ENCODE data around the gene ASTN2.

ASTN2 gene

DNA sequence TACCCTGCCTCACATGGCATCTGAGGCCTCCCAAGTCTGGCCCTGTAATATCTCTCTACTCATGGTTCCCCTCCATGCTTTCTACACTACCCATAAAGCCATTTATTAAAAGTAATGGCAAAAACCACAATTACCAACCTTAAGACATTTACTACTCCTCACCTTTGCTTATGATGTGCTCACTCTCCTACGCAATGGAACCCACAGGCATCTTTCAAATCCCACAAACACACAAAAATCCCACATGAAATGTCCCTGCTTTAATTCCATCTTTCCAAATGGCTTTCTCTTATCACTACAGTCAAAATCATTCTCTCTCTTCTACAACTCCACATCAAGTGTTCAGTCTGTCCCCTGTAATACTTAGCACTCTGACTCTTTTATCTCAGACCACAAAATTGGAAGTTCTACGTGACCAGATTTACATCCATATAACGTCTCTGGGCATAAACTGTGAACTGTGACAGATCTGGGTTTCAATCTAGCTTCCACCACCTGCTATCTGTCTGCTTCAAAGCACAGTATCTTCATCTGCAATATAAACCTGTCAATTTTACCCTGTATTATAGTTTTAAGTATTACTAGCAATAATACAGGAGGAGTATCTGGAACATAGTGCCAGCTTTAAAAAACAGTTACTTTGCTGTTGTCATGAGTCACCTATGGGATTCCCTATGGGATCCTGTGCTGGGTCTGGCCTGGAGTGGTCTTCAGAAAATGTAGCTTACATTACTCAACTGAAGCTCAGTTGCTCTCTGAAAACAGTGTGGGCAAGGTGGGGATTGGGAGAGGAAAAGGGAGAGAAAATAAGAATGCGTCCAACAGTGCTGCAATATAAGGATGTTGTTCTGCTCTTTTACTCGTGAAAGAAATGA is 864.8 kb downstream of the ASTN2 start:
- no peak overlapping the region for H3K14ac ChIP-seq (ENCODE audit: low read length)
- H2AK5ac ChIP-seq (ENCODE audit: low read depth, low read length): no peak overlapping the region
- peaks cover 2% of the 10 kb centered on the region for H3K79me1 ChIP-seq (ENCODE audit: low read depth, low read length)
- no peak overlapping the region for H2AFZ ChIP-seq (ENCODE audit: low read length)
- no peaks in the 10 kb centered on the region for H3K27me3 ChIP-seq (ENCODE audit: control insufficient read depth in 3 of 3, insufficient read depth in 3 of 3, low read depth in 1 of 3, low read length in 3 of 3)
- no peak overlapping the region for H2BK120ac ChIP-seq (ENCODE audit: low read depth, low read length)
- H3K18ac ChIP-seq (ENCODE audit: low read length): no peak overlapping the region
- no peak overlapping the region for H3K27ac ChIP-seq (replicated peaks; ENCODE audit: low read length)
- no peak overlapping the region for H3K4me2 ChIP-seq (ENCODE audit: insufficient read depth, low read length, poor library complexity, severe bottlenecking)
- no peak overlapping the region for H2BK15ac ChIP-seq (ENCODE audit: low read length)
- no CpG with 5 or more reads among the region's 5 CpGs for WGBS, 2 donors (ENCODE audit: extremely low coverage in 2 of 2, insufficient read length in 2 of 2, insufficient replicate concordance in 1 of 2)
- H3K36me3 ChIP-seq (replicated peaks in 1 of 2; ENCODE audit: control insufficient read depth in 2 of 2, insufficient read depth in 2 of 2, low read length in 2 of 2): no peaks in the 10 kb centered on the region
- no peak for DNase-seq (ENCODE audit: low spot score)
- no peaks in the 10 kb centered on the region for H3K9me3 ChIP-seq (replicated peaks in 1 of 2; ENCODE audit: control insufficient read depth in 2 of 2, insufficient read depth in 1 of 2, low read depth in 1 of 2, low read length in 2 of 2)
- peaks cover 0 to 12% of the 10 kb centered on the region in 2 donors for H3K4me1 ChIP-seq (ENCODE audit: control insufficient read depth in 2 of 2, insufficient read depth in 1 of 2, low read depth in 1 of 2, low read length in 2 of 2)
- H4K8ac ChIP-seq (ENCODE audit: low read depth, low read length): no peak overlapping the region
- no peak overlapping the region for H2BK5ac ChIP-seq (ENCODE audit: low read length)
- H3K4me3 ChIP-seq (ENCODE audit: low read length in 2 of 2): no peak overlapping the region
- H2BK12ac ChIP-seq (ENCODE audit: low read length): no peak overlapping the region
- H3K4ac ChIP-seq (ENCODE audit: low read length): no peak overlapping the region
- no peak overlapping the region for H3K23ac ChIP-seq (ENCODE audit: low read depth, low read length, poor library complexity)
- H4K91ac ChIP-seq (ENCODE audit: low read depth, low read length, poor library complexity): no peak overlapping the region
- no peak overlapping the region for H3K9ac ChIP-seq (ENCODE audit: low read depth, low read length, poor library complexity)

- no peak overlapping the region for H3K4ac ChIP-seq (ENCODE audit: low read length)
- no peak overlapping the region for H3K14ac ChIP-seq (ENCODE audit: low read length)
- H3K9me3 ChIP-seq (replicated peaks in 1 of 2; ENCODE audit: control insufficient read depth in 2 of 2, insufficient read depth in 1 of 2, low read depth in 1 of 2, low read length in 2 of 2): no peaks in the 10 kb centered on the region
- H2BK12ac ChIP-seq (ENCODE audit: low read length): no peak overlapping the region
- no peak overlapping the region for H4K8ac ChIP-seq (ENCODE audit: low read depth, low read length)
- no peak overlapping the region for H2BK5ac ChIP-seq (ENCODE audit: low read length)
- no peak for DNase-seq (ENCODE audit: low spot score)
- no peak overlapping the region for H4K91ac ChIP-seq (ENCODE audit: low read depth, low read length, poor library complexity)
- WGBS, 2 donors (ENCODE audit: extremely low coverage in 2 of 2, insufficient read length in 2 of 2, insufficient replicate concordance in 1 of 2): no CpG with 5 or more reads among the region's 9 CpGs
- no peak overlapping the region for H3K23ac ChIP-seq (ENCODE audit: low read depth, low read length, poor library complexity)
- no peak overlapping the region for H3K9ac ChIP-seq (ENCODE audit: low read depth, low read length, poor library complexity)
- no peaks in the 10 kb centered on the region for H3K27me3 ChIP-seq (ENCODE audit: control insufficient read depth in 3 of 3, insufficient read depth in 3 of 3, low read depth in 1 of 3, low read length in 3 of 3)
- H3K27ac ChIP-seq (replicated peaks; ENCODE audit: low read length): no peak overlapping the region
- no peak overlapping the region for H2BK15ac ChIP-seq (ENCODE audit: low read length)
- H3K4me2 ChIP-seq (ENCODE audit: insufficient read depth, low read length, poor library complexity, severe bottlenecking): no peak overlapping the region
- H3K4me3 ChIP-seq (ENCODE audit: low read length in 2 of 2): no peak overlapping the region
- H2BK120ac ChIP-seq (ENCODE audit: low read depth, low read length): no peak overlapping the region
- peaks cover 2% of the 10 kb centered on the region for H3K79me1 ChIP-seq (ENCODE audit: low read depth, low read length)
- peak overlapping the region; percentile 62 for H3K18ac ChIP-seq (ENCODE audit: low read length)
- no peak overlapping the region for H2AFZ ChIP-seq (ENCODE audit: low read length)
- peaks cover 0 to 12% of the 10 kb centered on the region in 2 donors for H3K4me1 ChIP-seq (ENCODE audit: control insufficient read depth in 2 of 2, insufficient read depth in 1 of 2, low read depth in 1 of 2, low read length in 2 of 2)
- H3K36me3 ChIP-seq (replicated peaks in 1 of 2; ENCODE audit: control insufficient read depth in 2 of 2, insufficient read depth in 2 of 2, low read length in 2 of 2): no peaks in the 10 kb centered on the region
- H2AK5ac ChIP-seq (ENCODE audit: low read depth, low read length): no peak overlapping the region
Observed at GRCh38 chr9:116549061-116549664, 865.7 kb downstream of the ASTN2 start.

GRCh38 chr9:116547729-116548426 is 867.0 kb downstream of the ASTN2 start:
- WGBS, 2 donors (ENCODE audit: extremely low coverage in 2 of 2, insufficient read length in 2 of 2, insufficient replicate concordance in 1 of 2): no CpG with 5 or more reads among the region's 11 CpGs
- no peak overlapping the region for H3K27ac ChIP-seq (replicated peaks; ENCODE audit: low read length)
- no peak for DNase-seq (ENCODE audit: low spot score)

More at GRCh38 chr9:116547729-116548426, 867.0 kb downstream of the ASTN2 start:
- no peaks in the 10 kb centered on the region for H3K36me3 ChIP-seq (replicated peaks in 1 of 2; ENCODE audit: control insufficient read depth in 2 of 2, insufficient read depth in 2 of 2, low read length in 2 of 2)
- no peak overlapping the region for H2BK5ac ChIP-seq (ENCODE audit: low read length)
- H4K91ac ChIP-seq (ENCODE audit: low read depth, low read length, poor library complexity): no peak overlapping the region
- no peak overlapping the region for H2AFZ ChIP-seq (ENCODE audit: low read length)
- H3K9me3 ChIP-seq (replicated peaks in 1 of 2; ENCODE audit: control insufficient read depth in 2 of 2, insufficient read depth in 1 of 2, low read depth in 1 of 2, low read length in 2 of 2): no peaks in the 10 kb centered on the region
- H3K4me3 ChIP-seq (ENCODE audit: low read length in 2 of 2): no peak overlapping the region
- no peak overlapping the region for H2BK120ac ChIP-seq (ENCODE audit: low read depth, low read length)
- peaks cover 2% of the 10 kb centered on the region for H3K79me1 ChIP-seq (ENCODE audit: low read depth, low read length)
- no peak overlapping the region for H4K8ac ChIP-seq (ENCODE audit: low read depth, low read length)
- no peak overlapping the region for H3K9ac ChIP-seq (ENCODE audit: low read depth, low read length, poor library complexity)
- H2AK5ac ChIP-seq (ENCODE audit: low read depth, low read length): no peak overlapping the region
- peaks cover 0 to 12% of the 10 kb centered on the region in 2 donors for H3K4me1 ChIP-seq (ENCODE audit: control insufficient read depth in 2 of 2, insufficient read depth in 1 of 2, low read depth in 1 of 2, low read length in 2 of 2)
- no peaks in the 10 kb centered on the region for H3K27me3 ChIP-seq (ENCODE audit: control insufficient read depth in 3 of 3, insufficient read depth in 3 of 3, low read depth in 1 of 3, low read length in 3 of 3)
- H3K4ac ChIP-seq (ENCODE audit: low read length): no peak overlapping the region
- H3K18ac ChIP-seq (ENCODE audit: low read length): no peak overlapping the region
- H2BK12ac ChIP-seq (ENCODE audit: low read length): no peak overlapping the region
- no peak overlapping the region for H3K4me2 ChIP-seq (ENCODE audit: insufficient read depth, low read length, poor library complexity, severe bottlenecking)
- H3K23ac ChIP-seq (ENCODE audit: low read depth, low read length, poor library complexity): no peak overlapping the region
- H2BK15ac ChIP-seq (ENCODE audit: low read length): no peak overlapping the region
- no peak overlapping the region for H3K14ac ChIP-seq (ENCODE audit: low read length)
